ELF-1 (cell line): ENCODE data around the gene CCDC6.
A peak's percentile ranks its signal among the peaks of the same experiment; 100 is the strongest.

Source experiments
- DNase-seq: peaks from one replicate; pipeline ENCODE4 v3.0.0-alpha.2; 2016; ENCODE audit warnings: low read depth, low spot score

Gene CCDC6

GRCh38 chr10:59852670-59853069 is 53.7 kb downstream of the CCDC6 start:
- no peak for DNase-seq

- DNase-seq, result no peak
Observed at GRCh38 chr10:59851864-59852263, 54.5 kb downstream of the CCDC6 start.

DNA sequence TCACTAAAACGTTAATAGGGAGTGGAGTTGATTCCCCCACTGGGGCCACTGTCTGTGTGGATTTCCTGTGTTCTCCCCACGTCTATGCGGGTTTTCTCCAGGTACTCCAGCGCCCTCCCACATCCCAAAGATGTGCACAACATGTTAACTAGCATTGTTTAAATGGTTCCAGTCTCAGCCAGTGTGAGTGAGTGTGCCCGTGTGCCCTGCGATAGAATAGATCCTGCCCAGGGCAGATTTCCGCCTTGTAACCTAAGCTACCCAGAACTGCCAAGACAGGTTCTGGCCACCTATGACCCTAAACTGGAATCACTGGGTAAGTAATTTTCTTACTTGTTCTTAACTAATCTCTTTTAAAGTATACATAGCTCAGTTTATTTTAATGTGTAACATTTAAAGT is 58.5 kb downstream of the CCDC6 start:
- DNase-seq, result peak; percentile 40

GRCh38 chr10:59847326-59847725 is 59.0 kb downstream of the CCDC6 start:
- DNase-seq, result peak; percentile 79

DNA sequence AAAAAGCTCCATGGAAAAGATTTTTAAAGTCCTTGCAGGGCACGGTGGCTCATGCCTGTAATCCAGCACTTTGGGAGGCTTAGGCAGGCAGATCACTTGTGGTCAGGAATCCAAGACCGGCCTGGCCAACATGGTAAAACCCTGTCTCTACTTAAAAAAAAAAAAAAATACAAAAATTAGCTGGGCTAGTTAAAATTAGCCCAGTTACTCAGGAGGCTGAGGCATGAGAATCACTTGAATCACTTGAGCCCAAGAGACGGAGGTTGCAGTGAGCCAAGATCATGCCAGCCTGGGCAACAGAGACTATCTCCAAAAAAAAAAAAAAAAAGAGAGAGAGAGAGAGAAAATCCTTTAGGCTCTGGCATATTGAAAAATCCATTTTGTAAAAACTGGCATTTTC is 61.9 kb downstream of the CCDC6 start:
- no peak for DNase-seq

DNA sequence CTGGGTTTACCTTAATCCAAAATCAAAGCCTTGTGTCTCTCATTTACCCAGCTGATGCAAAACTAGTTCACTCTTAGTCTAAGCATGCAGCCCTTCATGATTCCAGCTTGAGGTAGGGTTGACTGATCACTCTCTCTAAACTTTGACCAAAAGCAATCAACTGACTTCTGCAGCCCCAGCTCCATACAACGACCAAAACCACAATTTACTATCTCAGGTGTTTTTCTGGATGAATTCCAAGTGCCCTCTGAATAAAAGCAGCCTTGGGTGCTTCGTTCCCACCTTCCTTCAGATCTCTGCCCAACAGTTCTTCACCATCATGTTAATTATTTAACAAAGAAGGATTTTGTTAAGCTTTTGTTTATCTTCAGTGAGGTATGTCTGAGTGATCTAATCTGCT is 62.6 kb downstream of the CCDC6 start:
- DNase-seq, result no peak

DNA sequence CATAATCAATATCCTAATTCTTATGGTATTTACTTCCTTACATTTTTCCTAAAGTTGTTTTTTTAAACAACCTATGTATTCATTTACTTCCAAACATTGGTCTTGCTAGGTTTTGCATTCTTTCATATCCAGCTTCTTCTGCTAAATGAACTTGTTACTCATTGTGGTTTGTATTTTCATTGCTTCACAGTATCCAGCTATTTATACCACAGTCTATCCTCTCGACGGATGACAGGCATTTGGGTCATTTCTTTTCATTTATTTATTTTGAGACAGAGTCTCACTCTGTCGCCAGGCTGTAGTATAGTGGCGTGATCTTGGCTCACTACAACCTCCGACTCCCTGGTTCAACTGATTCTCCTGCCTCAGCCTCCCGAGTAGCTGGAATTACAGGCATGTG is 66.8 kb downstream of the CCDC6 start:
- DNase-seq, result no peak

- no peak for DNase-seq
Observed at GRCh38 chr10:59838085-59838789, 68.1 kb downstream of the CCDC6 start.

DNA sequence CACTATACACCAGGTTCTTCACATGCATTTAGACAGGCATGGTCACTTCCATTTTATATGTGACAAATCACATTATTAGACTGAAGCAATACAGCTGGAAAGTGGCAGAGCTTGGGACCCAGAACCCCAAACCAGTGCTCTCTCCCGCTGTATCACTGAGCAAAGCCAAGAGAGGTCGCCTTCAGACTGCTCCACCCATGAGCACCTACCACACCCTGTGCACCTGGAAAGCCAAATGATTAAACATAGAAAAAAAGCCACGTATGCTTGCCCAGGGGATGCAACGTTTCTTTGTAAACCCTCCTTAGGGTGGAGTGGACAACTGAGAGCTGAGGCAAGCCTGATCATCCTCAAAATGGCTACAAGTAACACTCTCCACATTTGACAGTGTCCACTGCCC is 72.5 kb downstream of the CCDC6 start:
- DNase-seq, result no peak

DNA sequence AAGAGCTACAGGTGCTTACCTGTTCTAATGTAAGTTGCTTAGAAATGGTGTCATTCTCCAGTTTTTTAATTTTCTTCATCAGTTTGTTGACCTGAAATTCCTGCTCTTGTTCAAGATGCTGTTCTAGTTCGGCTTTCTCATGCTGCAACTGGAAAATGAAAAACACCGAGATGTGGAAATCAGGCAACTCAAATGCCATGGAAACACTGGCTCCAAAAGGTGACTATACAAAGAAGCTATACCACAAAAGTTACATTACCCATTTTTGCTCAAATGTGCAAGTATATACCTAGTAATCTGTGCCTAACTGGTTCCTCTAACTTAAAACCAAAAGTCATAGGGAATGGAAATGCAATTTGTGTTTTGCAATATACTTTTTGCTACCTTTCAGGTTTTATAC is 73.8 kb downstream of the CCDC6 start:
- no peak for DNase-seq

DNA sequence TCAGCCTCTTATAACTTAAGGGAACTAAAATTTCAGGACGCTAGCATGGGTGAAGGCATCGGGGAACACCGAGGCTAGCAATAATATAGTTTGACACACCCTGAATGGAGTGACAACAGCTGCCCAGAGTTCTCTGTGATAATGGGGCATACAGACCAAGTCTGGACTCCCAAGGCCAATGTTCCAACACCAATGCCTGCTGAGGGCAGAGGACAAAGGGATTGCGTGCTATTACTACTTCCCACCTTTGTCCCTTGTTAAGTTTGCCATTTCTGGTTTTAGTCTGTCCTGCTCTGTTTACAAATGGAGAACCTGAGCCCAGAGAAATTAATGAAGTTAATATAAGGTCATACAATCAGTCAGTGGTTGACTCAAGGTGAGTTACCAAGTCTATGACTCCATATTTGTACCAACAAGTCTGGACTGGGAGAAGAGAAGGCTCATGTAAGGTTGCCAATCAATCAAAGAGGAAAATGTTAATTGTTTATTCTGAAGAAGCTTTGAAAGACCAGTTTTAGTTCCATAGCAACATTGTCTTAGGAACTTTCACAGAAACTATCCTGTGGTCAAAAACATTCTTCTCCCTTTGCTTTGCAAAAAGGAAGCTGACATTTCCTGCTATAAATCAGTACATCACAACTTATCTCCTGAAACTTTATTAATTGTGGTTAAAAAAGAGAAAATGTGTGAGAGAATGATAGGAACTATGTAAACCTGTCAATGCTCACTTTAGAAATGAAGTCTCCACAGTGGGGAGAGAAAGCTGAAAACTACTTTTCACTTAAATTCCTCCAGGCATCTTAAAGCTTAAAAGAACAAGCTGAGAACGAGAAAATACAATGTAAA is 74.5 kb downstream of the CCDC6 start:
- no peak for DNase-seq

GRCh38 chr10:59830601-59831259 is 75.6 kb downstream of the CCDC6 start:
- DNase-seq, result peak; percentile 69

GRCh38 chr10:59829601-59830000 is 76.8 kb downstream of the CCDC6 start:
- no peak for DNase-seq

- DNase-seq, result no peak
Observed at GRCh38 chr10:59829024-59829423, 77.3 kb downstream of the CCDC6 start.

GRCh38 chr10:59825932-59826331 is 80.4 kb downstream of the CCDC6 start:
- DNase-seq, result no peak

DNA sequence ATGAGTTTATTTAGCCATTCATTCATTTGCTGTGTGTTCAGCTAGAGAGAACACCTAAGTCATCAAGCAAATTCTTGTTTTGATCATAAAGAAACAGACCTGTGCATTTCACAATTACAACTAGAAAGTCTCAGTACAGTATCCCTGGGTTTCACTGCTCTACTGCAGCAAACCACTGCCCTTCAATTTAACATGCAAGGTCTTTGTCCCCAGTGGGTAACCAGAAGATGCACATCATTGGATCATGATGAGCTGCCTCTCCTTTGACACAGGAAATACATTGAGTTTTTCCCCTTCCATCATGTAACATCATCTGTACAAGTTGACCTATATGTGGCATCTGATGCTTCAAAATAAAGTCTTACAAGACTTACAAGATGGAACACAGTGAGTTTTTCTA is 82.6 kb downstream of the CCDC6 start:
- no peak for DNase-seq

DNA sequence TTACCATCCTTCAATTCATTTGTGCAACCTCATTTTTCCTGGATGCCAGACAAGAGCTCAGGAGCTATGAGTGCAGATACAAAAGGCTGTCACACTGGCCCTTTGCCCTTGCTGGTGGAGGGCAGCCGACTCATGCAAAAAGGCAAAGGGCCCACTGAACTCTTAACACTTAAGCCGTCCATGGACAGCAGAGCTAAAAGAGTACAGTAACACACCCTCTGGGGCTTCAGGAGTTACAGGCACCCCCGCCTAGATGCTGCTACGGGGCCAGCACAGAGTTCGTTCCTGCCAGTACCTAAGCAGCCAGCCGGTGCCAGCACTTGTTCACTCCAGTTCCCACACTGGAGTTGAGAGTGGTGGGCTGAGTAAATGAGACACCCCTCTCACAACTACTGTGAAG is 83.2 kb downstream of the CCDC6 start:
- DNase-seq, result no peak

GRCh38 chr10:59820471-59820870 is 85.9 kb downstream of the CCDC6 start:
- no peak for DNase-seq

DNA sequence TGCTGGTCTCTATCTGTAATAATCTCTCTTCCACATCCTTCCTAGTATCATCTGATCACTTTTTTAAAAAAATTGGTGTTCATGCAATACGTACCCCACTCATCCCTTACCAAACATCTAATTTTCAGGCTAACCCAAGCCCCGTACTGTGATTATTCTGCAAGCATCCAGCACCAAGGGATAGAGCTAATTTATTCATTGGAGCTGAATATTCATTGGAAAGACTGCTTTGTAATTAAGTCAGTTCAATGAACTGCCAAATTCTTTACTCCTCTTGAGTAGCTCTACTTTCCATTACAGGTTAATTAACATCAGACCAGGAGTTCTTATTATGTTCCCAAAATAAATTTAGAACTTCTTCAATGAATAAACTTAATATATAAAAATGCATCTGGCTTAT is 86.7 kb downstream of the CCDC6 start:
- no peak for DNase-seq

- no peak for DNase-seq
Observed at GRCh38 chr10:59819265-59819664, 87.1 kb downstream of the CCDC6 start.

- no peak for DNase-seq
Observed at GRCh38 chr10:59817773-59818172, 88.6 kb downstream of the CCDC6 start.

DNA sequence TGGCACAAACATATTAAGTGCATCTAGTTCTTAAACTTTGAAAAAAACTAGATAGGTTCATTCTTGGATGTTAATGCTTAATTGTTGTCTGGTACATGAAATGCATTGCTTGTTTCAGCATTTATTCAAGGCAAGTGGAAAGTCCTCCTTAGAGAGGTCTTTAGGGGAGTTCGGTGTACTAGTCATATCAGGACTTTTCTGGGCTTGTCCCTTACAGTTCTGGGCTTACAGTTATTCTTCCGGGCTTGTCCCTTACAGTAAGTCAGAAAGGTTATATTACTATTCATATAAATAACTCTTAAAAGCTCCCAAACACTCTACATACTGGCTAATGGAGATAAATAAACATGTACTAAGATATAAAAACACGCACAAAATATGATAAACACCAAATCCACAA is 91.5 kb downstream of the CCDC6 start:
- DNase-seq, result no peak
